ENCODE measurements around the gene TM7SF3.
"Not testable (repeated sequence)": the region's sequence is repeated elsewhere in the genome, so short reads cannot be mapped to it uniquely, and the experiment has no call there.

- TF ChIP-seq CTCF (IDR thresholded peaks at IDR 0.05; ENCODE audit: low read depth, low read length); EZH2phosphoT487 (IDR thresholded peaks at IDR 0.05; ENCODE audit: low read depth): not testable (repeated sequence)
Observed at GRCh38 chr12:27040637-27041036, 26.5 kb upstream of the TM7SF3 start.
